Upper lobe of right lung (tissue), 1 donor: ENCODE measurements around the gene DEFB132. TPM values are rescaled to one million over a fixed set of nuclear protein-coding genes. Genes with fewer than 3 reads are reported as not detected.
"Not testable (repeated sequence)": the region's sequence is repeated elsewhere in the genome, so short reads cannot be mapped to it uniquely, and the experiment has no call there.

ENCODE experiments used
- ATAC-seq: fragments of 200-7000 bp; cut with Tn5 transposase; one replicate; pipeline ENCODE4 v1.9.1; 2020; ENCODE audit warnings: mild to moderate bottlenecking, moderate library complexity
- DNase-seq: peaks from one replicate; pipeline ENCODE4 v3.0.0-alpha.2; 2020
- H3K27ac ChIP-seq: fragments of 200-600 bp; one replicate; pipeline ENCODE4 v1.8.0; 2022
- H3K27me3 ChIP-seq: fragments of 200-600 bp; one replicate; pipeline ENCODE4 v1.8.0; 2022; ENCODE audit warnings: mild to moderate bottlenecking
- H3K36me3 ChIP-seq: fragments of 200-600 bp; one replicate; pipeline ENCODE4 v1.8.0; 2022
- H3K4me1 ChIP-seq: fragments of 200-600 bp; one replicate; pipeline ENCODE4 v1.8.0; 2022
- H3K4me3 ChIP-seq: fragments of 200-600 bp; one replicate; pipeline ENCODE4 v1.8.0; 2022; ENCODE audit warnings: mild to moderate bottlenecking
- H3K9me3 ChIP-seq: fragments of 200-600 bp; one replicate; pipeline ENCODE4 v1.8.0; 2022
- CTCF ChIP-seq: fragments of 200-600 bp; IDR thresholded peaks from one replicate; pipeline ENCODE4 v1.8.0; 2022; ENCODE audit warnings: antibody characterized with exemption
- intact Hi-C: fragments of 100-400 bp; cut with DNase I; formaldehyde crosslinking; loops from one replicate; pipeline ENCODE4 v1.11.0; 2022
- total RNA-seq: library from RNA; stranded (reverse); fragmentation: NEBNext Ultra II Directional; extraction: Animal tissue kit (Norgen Biotek cat#: 25700); gene quantifications from one replicate; pipeline ENCODE4 v1.2.1, GENCODE V29; 2021
- donor health status: DM: no; HTN: yes; CAD: no; lungs with severe emphysema.

The DEFB132 gene
- total RNA-seq, 1 donor from 2014 or later, result not detected

- no peaks in the 10 kb centered on the region for H3K9me3 ChIP-seq
- no peaks in the 10 kb centered on the region for H3K36me3 ChIP-seq
- no peak overlapping the region for H3K27ac ChIP-seq
- DNase-seq (no peak), ATAC-seq (peak; percentile 77)
- intact Hi-C loops, result no loop called here
- H3K27me3 ChIP-seq, result no peaks in the 10 kb centered on the region
- no peak overlapping the region for H3K4me3 ChIP-seq
- peaks cover 9% of the 10 kb centered on the region for H3K4me1 ChIP-seq
- TF ChIP-seq CTCF, result peak; percentile 18
These were observed 21.6 kb upstream of the DEFB132 start for GRCh38 chr20:235891-236290.

- peak overlapping the region; percentile 29 for H3K4me3 ChIP-seq
These were observed 20.0 kb upstream of the DEFB132 start for GRCh38 chr20:237489-237888.

GRCh38 chr20:237929-238328 lies 19.6 kb upstream of the DEFB132 start:
- no peak for TF ChIP-seq CTCF
- peak; percentile 17 for ATAC-seq
- Histone ChIP-seq H3K9me3 (no peaks in the 10 kb centered on the region), H3K4me3 (peak overlapping the region; percentile 29), H3K4me1 (peaks cover 9% of the 10 kb centered on the region), H3K36me3 (no peaks in the 10 kb centered on the region), H3K27me3 (no peaks in the 10 kb centered on the region), H3K27ac (peak overlapping the region; percentile 42)
- no peak for DNase-seq
- intact Hi-C loops, result no loop called here

More at GRCh38 chr20:237489-237888, 20.0 kb upstream of the DEFB132 start:
- H3K36me3 ChIP-seq, result no peaks in the 10 kb centered on the region
- peak; percentile 99 for ATAC-seq
- peak; percentile 65 for DNase-seq
- H3K27ac ChIP-seq, result peak overlapping the region; percentile 42
- intact Hi-C loops, result no loop called here
- H3K4me1 ChIP-seq, result peaks cover 9% of the 10 kb centered on the region
- H3K27me3 ChIP-seq, result no peaks in the 10 kb centered on the region
- no peak for TF ChIP-seq CTCF
- no peaks in the 10 kb centered on the region for H3K9me3 ChIP-seq

- no peak for TF ChIP-seq CTCF
- Histone ChIP-seq H3K4me3 (no peak overlapping the region), H3K27me3 (no peaks in the 10 kb centered on the region), H3K36me3 (no peaks in the 10 kb centered on the region), H3K4me1 (peaks cover 4% of the 10 kb centered on the region), H3K27ac (no peak overlapping the region), H3K9me3 (no peaks in the 10 kb centered on the region)
- ATAC-seq (no peak), DNase-seq (no peak)
- intact Hi-C loops, result no loop called here
These were observed 14.6 kb upstream of the DEFB132 start for GRCh38 chr20:242905-243304.

GRCh38 chr20:251354-251753 lies 6.2 kb upstream of the DEFB132 start:
- intact Hi-C loops, result no loop called here
- H3K27me3 ChIP-seq, result peaks cover 6% of the 10 kb centered on the region
- ATAC-seq, result no peak
- DNase-seq, result no peak
- H3K27ac ChIP-seq, result no peak overlapping the region
- no peaks in the 10 kb centered on the region for H3K9me3 ChIP-seq
- no peak overlapping the region for H3K4me3 ChIP-seq
- no peaks in the 10 kb centered on the region for H3K36me3 ChIP-seq
- TF ChIP-seq CTCF, result no peak
- H3K4me1 ChIP-seq, result no peaks in the 10 kb centered on the region

GRCh38 chr20:252801-253200 lies 4.7 kb upstream of the DEFB132 start:
- no peaks in the 10 kb centered on the region for H3K9me3 ChIP-seq
- no peak overlapping the region for H3K4me3 ChIP-seq
- TF ChIP-seq CTCF, result no peak
- H3K27ac ChIP-seq, result no peak overlapping the region
- intact Hi-C loops, result no loop called here
- no peak for ATAC-seq
- no peaks in the 10 kb centered on the region for H3K4me1 ChIP-seq
- DNase-seq, result no peak
- peaks cover 6% of the 10 kb centered on the region for H3K27me3 ChIP-seq
- H3K36me3 ChIP-seq, result no peaks in the 10 kb centered on the region

- H3K36me3 ChIP-seq, intact Hi-C loops, ATAC-seq, H3K27me3 ChIP-seq, H3K27ac ChIP-seq, H3K9me3 ChIP-seq, H3K4me3 ChIP-seq, DNase-seq, H3K4me1 ChIP-seq: not testable (repeated sequence)
These were observed 4.1 kb upstream of the DEFB132 start for GRCh38 chr20:253447-253846.
